CD4-positive, alpha-beta T cell treated with Interleukin-10 for 1 hour (primary cell): Measurements from ENCODE around the gene KBTBD8.
A peak's percentile ranks its signal among the peaks of the same experiment; 100 is the strongest.

ENCODE experiments used
- DNase-seq: peaks from one replicate; pipeline ENCODE4 v3.0.0-alpha.2; 2020

Gene KBTBD8

GRCh38 chr3:66998113-66998903, at the start of gene KBTBD8:
Gene KBTBD8 (plus strand): TSS chr3:66998307. CDS start chr3:66998356, 49 bp downstream.
- peak; percentile 99 for DNase-seq

DNA sequence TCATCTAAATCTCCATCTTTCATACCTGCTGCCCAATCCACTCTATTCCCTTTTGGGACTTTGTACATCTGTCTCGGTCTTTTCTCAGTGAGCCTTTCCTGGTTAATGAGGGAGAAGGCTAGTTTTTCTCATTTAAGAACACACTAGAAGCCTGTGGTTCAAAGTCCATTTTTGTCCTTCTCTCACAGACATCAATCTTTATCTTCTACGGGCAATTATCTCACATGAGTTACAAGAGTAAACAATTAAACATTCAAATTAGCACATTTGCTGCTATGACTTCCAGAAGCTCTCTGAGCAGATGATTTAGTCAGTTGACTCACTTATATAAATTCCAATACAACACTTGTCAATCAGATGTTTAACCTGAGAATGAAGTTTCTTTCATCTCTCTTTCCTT, 49.3 kb upstream of the KBTBD8 start:
- no peak for DNase-seq

- DNase-seq: no peak
These were observed 48.2 kb upstream of the KBTBD8 start for GRCh38 chr3:66949898-66950297.

- no peak for DNase-seq
These were observed 45.8 kb upstream of the KBTBD8 start for GRCh38 chr3:66952357-66952756.

DNA sequence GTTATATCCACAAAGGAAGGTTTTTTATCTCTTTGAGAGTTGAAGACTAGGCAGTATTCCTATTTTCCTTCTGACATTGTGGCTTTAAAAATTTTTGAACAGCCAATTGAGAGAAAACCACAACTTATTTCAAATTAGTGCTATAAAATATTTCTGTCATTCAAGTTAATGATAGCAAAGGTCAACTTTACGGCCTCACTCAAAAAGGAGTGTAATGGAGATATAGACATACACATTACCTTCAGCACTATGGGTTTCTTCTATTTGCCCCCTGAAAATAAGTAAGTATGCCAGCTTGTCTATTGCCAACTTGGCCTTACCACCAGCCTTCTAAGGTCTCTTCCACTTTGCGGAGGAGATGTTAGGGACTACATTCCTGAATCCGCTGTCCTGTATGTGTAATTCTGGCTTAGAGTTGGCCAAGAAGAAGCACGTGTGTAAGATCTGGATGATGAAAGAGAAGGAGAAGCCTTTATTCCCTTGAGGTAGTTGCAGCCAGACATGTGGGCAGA, 44.1 kb upstream of the KBTBD8 start:
- DNase-seq: no peak

DNA sequence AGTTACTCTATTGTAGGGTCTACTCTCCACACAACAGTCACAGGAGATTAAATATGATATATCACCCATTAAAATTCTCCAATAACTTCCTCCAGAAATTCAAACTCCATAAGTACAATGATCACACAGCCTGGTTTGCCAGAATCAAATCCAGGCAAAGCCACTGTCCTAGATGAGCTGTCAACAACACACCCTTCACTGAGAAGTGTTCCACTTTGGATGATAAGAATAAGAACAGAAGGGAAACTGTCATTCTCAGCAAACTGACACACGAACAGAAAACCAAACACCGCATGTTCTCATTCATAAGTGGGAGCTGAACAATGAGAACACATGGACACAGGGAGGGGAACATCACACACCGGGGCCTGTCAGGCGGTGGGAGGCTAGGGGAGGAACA, 41.4 kb upstream of the KBTBD8 start:
- no peak for DNase-seq

DNA sequence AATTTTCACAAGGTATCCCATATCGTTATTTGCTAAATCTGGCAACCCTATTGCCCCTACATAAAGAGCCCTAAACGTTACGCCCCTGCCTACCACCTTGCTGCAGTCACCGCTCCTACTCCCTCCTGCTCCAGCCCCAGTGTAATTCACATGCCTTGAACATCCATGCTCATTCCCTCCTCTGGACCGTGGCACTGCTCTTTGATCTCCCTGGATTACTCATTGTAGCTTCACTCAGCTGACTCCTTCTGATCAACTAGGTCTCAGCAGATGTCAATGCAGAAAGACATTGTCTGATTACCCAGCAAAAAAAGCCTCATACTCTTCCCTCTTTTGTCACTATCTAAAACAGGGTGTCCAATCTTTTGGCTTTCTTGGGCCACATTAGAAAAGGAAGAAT, 40.7 kb upstream of the KBTBD8 start:
- no peak for DNase-seq

- DNase-seq: no peak
These were observed 40.0 kb upstream of the KBTBD8 start for GRCh38 chr3:66958067-66958466.

DNA sequence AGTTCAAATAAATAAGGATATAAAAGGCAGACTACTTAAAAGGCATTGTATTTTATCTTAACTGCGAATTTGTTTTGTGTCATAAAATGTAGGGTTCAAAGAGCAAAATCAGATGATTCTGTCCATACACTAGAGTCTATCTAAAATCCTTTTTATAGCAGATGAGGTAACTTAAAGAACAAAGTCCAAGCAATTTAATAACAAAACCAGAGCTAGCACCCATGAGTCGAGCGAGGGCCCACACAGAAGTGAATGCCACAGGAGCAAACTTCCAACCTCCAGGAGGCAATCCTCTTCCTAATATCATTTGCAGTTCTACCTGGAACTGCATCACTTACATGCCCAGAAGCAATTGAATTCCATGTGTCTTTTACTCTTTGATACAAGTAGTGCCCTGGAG, 35.4 kb upstream of the KBTBD8 start:
- no peak for DNase-seq

DNA sequence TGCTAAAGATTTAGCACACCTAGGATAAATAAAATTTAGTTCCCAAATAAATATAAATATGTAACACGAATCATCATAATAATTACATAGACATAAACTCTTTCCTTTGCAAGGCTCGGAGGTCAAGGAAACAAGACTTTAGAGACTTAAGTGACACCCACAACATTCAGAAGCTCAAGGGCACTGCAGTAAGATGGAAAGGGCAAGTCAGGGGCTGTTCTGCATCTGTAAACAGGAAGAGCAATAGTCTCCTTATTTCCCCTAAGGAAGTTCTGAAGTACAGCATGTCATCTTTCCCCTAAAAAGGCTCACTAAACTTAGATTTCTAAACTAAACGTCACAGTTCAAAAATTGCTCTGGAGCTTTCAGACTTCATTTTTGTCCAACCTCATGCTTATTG, 26.9 kb upstream of the KBTBD8 start:
- DNase-seq: no peak

- DNase-seq: peak; percentile 70
These were observed 26.1 kb upstream of the KBTBD8 start for GRCh38 chr3:66971891-66972551.

DNA sequence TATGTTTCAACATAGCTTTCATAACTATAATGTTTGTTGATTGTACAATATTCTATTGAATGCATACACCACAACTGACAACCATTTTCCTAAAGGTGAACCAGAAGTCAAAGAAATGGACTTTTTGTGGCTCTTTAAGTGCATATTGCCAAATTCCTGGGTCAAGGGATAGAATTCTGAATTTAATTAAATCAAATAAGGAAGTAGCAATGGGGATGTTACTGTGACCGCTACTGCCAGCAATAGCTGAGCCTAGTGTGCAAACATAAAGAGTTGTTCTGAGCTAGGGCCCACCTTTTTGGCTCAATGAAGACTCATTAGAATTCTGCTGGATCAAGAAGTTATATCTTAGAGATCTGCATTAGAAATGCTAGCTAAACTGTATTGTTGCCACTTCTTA, 17.3 kb upstream of the KBTBD8 start:
- DNase-seq: no peak

DNA sequence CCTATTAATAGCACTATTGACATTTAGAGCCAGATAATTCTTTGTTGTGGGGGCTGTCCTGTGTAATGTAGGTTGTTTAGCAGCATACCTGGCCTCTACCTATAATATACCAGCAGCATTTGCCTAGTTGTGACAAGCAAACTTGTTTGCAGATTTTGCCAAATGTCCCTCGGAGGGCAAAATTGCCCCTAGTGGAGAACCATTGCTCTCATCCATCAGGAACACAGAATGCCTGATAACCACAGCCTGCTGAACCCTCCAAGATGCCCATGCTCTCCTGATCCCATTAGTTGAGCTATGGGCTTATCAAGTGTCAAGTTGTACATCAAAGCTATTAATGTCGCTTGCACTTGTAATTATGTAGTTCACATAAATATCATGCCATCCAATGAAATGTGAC, 15.0 kb upstream of the KBTBD8 start:
- no peak for DNase-seq

DNA sequence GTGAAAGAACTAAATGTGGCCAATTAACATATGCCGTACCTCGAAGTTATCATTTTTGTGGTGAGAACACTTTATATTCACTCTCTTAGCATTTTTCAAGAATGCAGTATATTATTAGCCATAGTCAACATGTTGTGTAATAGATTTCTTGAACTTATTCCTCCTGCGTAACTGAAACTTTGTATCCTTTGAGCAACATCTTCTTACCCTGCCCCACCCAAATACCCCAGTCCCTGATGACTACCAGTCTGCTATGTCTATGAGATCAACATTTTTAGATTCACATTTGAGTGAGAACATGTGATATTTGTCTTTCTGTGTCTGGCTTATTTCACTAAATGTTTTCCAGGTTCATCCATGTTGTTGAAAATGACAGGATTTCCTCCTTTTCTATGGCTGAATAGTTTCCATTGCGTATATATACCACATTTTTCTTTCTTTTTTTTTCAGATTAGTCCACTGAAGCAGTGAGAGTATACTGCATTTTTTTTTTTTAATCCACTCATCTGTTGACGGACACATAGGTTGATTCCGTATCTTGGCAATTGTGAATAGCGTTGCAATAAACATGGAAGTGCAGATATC, 12.7 kb upstream of the KBTBD8 start:
- DNase-seq: no peak

DNA sequence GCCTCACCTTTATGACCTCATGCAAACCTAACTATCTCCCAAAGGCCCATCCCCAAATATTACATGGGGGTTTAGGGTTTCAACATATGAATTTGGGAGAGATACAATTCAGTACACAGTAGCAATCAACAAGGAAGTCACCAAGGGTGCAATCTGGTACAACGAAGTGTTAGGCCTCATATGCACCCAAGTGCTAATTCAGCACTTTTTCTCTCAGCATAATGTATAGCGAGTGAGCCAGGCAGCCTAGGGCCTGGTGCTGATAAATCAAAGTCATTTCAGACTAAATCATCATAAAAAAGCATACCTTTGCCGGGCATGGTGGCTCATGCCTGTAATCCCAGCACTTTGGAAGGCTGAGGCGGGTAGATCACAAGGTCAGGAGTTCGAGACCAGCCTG, 11.7 kb upstream of the KBTBD8 start:
- no peak for DNase-seq

GRCh38 chr3:66989241-66989640, 8.9 kb upstream of the KBTBD8 start:
- DNase-seq: no peak

- peak; percentile 7 for DNase-seq
These were observed 8.0 kb upstream of the KBTBD8 start for GRCh38 chr3:66989860-66990696.

GRCh38 chr3:66991459-66991858, 6.6 kb upstream of the KBTBD8 start:
- DNase-seq: no peak

DNA sequence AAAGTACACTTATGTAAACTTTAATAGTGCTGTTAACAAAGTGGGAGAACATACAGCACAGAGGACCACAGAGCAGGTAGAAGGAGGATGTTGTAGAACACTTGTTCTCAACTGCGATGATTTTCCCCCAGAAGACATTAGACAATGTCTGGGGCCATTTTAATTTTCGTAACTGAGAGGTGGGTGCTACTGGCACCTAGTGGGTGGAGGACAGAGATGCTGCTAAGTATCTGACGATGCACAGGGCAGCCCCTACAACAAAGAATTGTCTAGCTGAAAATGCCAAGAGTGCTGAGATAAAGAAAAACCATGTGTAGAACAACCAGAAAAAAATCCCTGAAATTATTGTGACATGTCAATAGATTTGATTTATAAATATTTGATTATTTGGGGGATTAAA, 5.0 kb upstream of the KBTBD8 start:
- no peak for DNase-seq

- DNase-seq: no peak
These were observed 3.5 kb upstream of the KBTBD8 start for GRCh38 chr3:66994588-66994987.

GRCh38 chr3:66996696-66997095, 1.4 kb upstream of the KBTBD8 start:
- no peak for DNase-seq

GRCh38 chr3:66997560-66998112, 471 bp upstream of the KBTBD8 start:
- no peak for DNase-seq

DNA sequence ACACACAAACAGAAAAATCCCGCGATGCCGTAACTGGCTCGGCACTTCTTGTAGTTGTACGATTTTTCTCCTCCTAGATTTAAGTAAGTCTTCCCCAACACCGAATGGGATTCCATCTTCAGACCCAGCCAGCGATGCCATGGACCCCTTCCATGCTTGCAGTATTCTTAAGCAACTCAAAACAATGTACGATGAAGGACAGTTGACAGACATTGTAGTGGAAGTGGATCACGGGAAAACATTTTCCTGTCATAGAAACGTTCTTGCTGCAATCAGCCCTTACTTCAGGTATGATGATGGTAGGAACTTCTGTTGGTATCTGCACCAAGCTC, 763 bp downstream of the KBTBD8 start:
- no peak for DNase-seq
